GM18909 (cell line): ENCODE data around the gene MACROD1.

Experiments
- ATAC-seq: cut with Tn5 transposase; IDR thresholded peaks from one replicate; pipeline ENCODE4 v1.9.1; 2021; ENCODE audit warnings: mild to moderate bottlenecking; ENCODE audit not compliant: unreplicated experiment, poor library complexity

MACROD1 gene

GRCh38 chr11:64165842-64166635 is at the start of gene MACROD1:
MACROD1 (minus strand) TSS chr11:64166113; CDS start chr11:64165994, 119 bp downstream.
- peak; percentile 84 for ATAC-seq

DNA sequence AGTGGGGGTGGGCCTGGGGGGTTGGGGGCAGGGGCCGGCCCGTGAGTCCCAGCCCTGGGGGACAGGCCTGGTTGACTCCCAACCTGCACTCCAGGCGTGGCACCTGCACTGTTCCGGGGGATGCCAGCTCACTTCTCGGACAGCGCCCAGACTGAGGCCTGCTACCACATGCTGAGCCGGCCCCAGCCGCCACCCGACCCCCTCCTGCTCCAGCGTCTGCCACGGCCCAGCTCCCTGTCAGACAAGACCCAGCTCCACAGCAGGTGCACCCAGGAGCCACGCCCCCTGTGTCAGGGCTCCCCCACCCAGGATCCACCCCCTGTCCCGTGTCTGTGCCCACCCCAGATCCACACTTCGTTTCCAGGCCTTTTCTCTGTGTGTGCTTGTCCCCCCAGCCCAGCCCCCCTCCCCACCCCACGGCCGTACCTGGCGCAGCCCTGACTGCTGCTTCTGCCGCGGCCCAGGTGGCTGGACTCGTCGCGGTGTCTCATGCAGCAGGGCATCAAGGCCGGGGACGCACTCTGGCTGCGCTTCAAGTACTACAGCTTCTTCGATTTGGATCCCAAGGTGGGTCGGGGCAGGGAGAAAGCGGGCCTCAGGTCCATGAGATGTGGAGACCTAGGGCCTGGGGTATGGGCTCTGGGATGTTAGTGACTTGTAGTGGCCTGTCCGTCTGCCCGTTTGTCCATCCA is 45.4 kb upstream of the MACROD1 start:
- ATAC-seq, result no peak

- ATAC-seq, result no peak
Measured at GRCh38 chr11:64210301-64211020, 44.5 kb upstream of the MACROD1 start.

DNA sequence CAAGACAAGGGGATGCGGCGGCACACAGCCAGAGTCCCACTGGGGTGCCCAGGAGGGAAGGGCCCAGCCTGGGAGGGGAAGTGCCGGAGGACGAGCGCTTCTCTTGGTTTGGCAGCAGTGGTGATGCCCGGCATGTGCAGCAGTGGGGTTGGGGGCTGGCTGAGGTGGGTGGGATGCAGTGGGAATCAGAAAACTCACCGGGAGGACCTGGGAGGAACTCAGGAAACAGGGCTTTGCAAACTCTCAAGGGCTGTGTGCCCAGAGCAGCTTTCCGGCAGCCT is 43.6 kb upstream of the MACROD1 start:
- ATAC-seq, result no peak

DNA sequence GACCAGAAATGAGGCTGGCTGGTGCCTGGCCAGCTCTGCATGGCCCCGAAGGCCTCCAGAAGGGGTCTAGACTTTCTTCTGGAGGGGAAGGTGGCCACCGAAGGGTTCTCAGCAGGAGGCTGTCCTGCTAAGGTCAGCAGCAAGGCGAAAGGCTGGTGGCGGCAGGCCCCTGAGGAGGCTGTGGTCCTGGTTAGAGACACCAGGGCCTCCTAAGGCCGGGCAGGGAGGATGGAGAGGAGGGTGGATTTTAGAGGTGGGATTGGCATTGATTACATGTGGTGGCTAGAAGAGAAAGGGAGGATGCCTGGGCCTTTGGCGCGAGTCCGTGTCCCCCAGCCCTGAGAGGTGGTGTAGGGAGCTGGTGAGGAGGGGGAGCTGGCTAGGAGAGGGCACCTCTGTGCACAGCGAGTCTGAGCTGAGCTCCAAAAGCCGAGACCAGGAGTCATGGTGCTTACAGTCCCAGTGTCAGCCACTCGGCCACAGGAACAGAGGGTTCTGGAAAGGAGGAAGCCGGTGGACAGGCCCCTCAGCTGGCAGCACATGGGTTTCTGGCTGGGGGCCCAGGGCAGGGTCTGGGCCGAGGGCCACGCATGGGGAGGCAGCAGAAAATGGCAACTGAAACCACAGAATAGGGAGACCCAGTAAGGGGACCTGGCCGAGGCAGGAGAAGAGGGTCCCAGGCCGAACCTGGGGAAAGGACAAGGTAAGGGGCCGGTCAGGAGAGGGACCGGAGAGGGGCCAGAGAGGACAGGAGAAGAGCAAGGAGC is 43.1 kb upstream of the MACROD1 start:
- ATAC-seq, result no peak

DNA sequence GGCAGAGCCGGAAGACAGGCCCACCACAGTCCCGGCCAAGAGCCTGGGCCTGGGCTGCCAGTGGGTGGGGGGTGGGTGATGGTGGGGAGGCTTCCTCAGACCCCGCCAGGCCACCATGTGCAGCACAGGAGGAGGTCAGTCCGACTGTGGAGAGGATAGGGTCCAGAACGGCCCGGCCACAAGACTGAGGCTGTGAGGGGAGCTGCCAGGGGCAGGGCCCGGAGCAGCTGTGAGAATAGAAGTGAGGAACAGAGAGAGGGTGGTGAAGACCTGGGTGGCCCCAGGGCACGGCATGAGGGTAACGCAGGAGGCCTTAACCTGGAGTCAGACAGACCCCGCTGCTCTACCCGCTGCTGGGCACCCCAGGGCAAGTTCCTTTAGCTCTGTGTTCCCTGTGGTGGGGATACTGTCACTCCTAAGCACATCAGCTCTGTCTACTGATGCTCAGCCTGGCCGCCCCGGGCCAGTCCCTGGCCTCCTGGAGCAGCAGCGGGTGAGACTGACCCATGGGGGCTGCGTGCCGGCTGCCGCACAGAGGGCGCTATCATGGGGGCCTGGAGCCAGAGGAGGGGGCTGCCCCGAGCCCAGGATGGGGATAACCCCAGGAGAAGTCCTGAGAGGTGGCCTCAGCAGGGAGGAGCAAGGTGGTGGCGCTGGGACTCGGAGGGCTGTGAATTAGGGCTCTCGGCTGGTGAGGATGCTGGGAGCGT is 42.3 kb upstream of the MACROD1 start:
- ATAC-seq, result peak; percentile 6

DNA sequence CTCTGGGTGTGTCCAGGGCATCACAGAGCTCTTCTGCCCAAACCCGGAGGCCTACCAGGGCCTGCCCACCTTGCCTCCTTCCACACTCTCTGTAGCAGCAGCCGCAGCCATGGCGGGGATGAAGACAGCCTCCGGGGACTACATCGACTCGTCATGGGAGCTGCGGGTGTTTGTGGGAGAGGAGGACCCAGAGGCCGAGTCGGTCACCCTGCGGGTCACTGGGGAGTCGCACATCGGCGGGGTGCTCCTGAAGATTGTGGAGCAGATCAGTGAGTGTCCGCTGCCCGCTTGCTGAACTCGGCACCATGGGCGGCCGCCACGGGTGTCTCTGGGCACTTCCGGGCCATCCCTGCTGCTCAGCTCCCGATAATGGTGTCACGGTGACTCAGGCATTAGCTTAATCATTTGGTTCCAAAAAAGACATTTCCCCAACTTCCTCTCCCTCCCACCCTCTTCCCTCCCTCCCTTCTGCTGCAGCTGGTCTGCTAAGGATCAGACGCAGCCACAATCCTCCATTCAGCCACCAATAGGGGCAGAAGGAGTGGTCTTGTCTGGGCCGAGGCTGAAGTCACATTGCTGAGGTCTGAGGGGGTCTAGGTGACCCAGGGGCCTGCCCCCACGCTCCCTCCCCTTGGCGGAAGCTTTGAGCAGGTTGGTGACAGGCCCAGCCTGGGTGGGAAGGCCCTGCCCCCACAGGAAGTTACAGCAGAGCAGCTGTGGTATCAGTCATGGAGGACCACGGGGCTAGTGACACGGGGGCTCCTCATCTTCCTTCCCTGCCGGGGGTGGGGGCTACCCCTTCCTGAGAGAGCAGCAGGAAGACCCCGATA is 41.6 kb upstream of the MACROD1 start:
- ATAC-seq, result peak; percentile 53

DNA sequence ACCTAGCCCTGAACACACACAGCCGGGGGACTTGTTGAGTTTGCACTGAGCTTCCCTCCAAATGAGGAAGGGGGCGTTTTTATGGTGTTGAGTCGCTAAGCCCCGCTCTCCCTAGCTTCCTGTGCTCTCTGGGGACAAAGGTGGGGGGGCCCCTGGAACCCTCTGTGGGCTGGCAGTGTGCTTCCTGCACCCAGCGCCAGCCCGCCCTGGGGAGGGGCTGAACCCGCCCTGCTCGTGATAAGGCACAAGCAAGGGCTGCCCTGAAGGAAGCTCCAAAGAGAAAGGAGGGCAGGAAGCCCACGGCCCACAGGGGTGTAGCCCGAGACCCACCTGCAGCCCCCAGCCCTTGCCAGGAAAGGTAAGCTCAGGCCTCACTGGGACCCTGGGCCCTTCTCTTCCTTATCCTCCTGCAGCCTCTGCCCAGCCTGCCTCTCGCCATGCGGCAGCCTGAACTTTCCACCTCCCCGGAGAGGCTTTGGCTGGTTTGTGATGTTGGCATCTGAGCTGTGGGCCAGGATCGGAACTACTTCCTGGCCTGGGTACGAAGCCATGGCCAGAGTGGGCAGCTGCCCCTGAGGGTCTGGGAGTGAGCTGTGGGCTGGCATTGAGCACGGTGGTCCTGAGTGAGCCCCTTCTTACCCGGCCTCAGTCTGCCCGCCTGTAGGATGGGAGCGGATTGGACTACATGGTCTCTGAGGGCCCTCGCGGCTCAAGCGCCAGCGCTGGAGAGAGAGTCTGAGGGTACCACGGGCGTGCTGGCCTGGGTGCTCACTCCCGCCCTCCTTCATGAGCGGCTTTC is 40.7 kb upstream of the MACROD1 start, which contains the start of gene FERMT3:
Gene FERMT3, plus strand, starts transcription at position 265 of the 799 bp plus-strand sequence. CDS start 644 bp downstream, outside the sequence.
- ATAC-seq, result no peak

- ATAC-seq, result no peak
Measured at GRCh38 chr11:64204464-64204989, 38.6 kb upstream of the MACROD1 start.

- no peak for ATAC-seq
Measured at GRCh38 chr11:64204080-64204440, 38.1 kb upstream of the MACROD1 start.

- no peak for ATAC-seq
Measured at GRCh38 chr11:64203421-64204079, 37.6 kb upstream of the MACROD1 start.

DNA sequence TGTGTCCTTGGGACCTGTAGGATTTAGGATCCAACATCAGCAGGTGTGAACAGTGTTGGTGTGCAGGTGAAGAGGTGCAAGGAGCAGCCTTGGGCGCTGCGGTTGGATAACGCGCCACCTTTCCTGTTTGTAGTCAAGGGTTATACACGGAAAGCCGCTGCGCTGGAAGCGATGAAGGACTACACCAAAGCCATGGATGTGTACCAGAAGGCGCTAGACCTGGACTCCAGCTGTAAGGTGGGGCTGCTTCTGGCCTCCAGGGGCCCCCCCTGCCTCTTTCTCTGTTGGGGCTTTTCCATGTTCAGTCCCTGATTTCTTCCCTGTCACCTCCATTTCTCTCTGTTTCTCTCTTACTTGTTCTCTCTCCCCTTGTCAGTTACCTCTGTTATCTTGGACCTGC is 37.1 kb upstream of the MACROD1 start:
- ATAC-seq, result no peak

- ATAC-seq, result no peak
Measured at GRCh38 chr11:64201543-64201942, 35.6 kb upstream of the MACROD1 start.

- no peak for ATAC-seq
Measured at GRCh38 chr11:64198511-64198910, 32.6 kb upstream of the MACROD1 start.

DNA sequence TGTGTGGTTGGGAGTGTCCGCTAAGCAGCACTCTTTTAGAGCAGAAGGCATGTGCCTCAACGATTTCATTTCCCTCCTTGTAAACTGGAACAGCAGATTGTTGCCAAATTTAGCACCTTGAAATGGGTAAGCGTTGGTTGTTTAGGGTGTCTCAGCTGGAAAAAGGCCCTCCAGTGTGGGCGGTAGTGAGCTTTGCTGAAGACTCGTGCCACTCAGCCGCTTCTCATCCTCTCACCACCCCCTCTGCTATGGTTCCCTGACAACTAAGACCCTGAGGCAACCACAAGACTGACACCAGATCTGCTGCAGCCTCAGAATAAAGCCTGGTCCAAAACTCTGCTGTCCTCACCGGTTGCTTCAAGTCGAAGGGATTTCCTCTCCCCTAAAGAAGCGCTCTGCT is 30.7 kb upstream of the MACROD1 start:
- no peak for ATAC-seq

GRCh38 chr11:64192434-64192833 is 26.5 kb upstream of the MACROD1 start:
- no peak for ATAC-seq

DNA sequence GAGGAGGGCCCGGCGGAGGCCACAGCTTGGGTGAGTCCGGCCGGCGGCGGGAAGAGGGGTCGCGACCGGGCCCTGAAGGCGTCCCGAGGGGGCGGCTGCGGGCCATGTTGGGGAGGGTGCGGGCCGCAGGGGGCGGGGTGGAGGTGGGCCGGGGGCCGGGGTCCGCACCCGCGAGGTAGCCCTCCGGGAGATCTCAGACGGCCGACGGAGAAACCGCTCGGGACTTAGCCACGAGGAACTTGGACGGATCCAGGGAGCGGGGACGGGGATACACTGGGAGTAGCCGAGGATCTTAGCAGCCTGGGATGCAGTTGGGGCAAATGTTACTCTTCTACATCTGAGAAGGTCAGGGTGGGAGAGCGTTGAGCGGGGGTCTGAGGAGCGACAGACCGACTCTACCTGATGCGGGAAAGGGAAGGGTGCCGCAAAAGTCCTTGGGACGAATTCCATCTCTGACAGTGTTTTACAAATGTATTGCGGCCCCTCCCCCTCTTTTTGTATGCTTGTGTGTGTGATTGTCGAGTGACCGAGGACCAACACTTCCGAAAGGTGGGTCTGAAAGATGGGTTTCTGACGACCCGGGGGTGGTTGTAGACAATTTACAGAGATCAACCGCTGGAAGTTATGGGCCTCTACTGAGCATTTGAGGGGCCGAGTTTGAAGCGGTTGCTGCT is 20.7 kb upstream of the MACROD1 start:
- ATAC-seq, result no peak
